Esophagus muscularis mucosa (tissue), 4 donors: ENCODE data around the gene MID2. TPM values are rescaled to one million over a fixed set of nuclear protein-coding genes. Genes with fewer than 3 reads are reported as not detected.
A peak's percentile ranks its signal among the peaks of the same experiment; 100 is the strongest.

Source experiments
- DNase-seq: peaks from one replicate; pipeline ENCODE4 v3.0.0-alpha.2; 2017; ENCODE audit errors: extremely low spot score
- H3K27ac ChIP-seq, 4 donors: fragments of 200-600 bp; sonication (generic); replicated peaks in 1 of 4; 1 replicate in 3 of 4; 2 replicates in 1 of 4; pipeline ENCODE4 v1.5.1; 2016 to 2019; ENCODE audit warnings: mild to moderate bottlenecking in 1 of 4
- H3K27me3 ChIP-seq, 4 donors: fragments of 200-600 bp; sonication (generic); one replicate each; pipeline versions ENCODE4 v1.5.1 to v1.6.0; 2016 to 2019
- H3K36me3 ChIP-seq, 4 donors: fragments of 200-600 bp; sonication (generic); one replicate each; pipeline ENCODE4 v1.5.1; 2016 to 2019
- H3K4me1 ChIP-seq, 4 donors: fragments of 200-600 bp; sonication (generic); one replicate each; pipeline ENCODE4 v1.5.1; 2016 to 2019
- H3K4me3 ChIP-seq, 4 donors: fragments of 200-600 bp; sonication (generic); 1 replicate in 2 of 4; 2 replicates in 2 of 4; pipeline ENCODE4 v1.5.1; 2016 to 2019; ENCODE audit warnings: mild to moderate bottlenecking in 4 of 4, moderate library complexity in 1 of 4
- H3K9me3 ChIP-seq, 4 donors: fragments of 200-600 bp; sonication (generic); 1 replicate in 3 of 4; 2 replicates in 1 of 4; pipeline ENCODE4 v1.5.1; 2016 to 2019
- CTCF ChIP-seq, 3 experiments: fragments of 200-600 bp in 2 of 3; fragments of 450-650 bp in 1 of 3; sonication (generic) in 2 of 3; IDR thresholded peaks; one replicate each; pipeline ENCODE4 v1.5.1; 2017 to 2019; ENCODE audit warnings: antibody characterized with exemption in 3 of 3, mild to moderate bottlenecking in 2 of 3, moderate library complexity in 1 of 3
- EP300 ChIP-seq: sonication (generic); formaldehyde crosslinking; IDR thresholded peaks from one replicate; pipeline ENCODE4 v1.6.1; 2017; ENCODE audit warnings: antibody characterized with exemption
- POLR2A ChIP-seq: fragments of 450-650 bp; IDR thresholded peaks from one replicate; pipeline ENCODE4 v1.6.1; 2017; ENCODE audit warnings: antibody characterized with exemption, moderate library complexity, mild to moderate bottlenecking, low read depth
- POLR2AphosphoS5 ChIP-seq, 2 donors: sonication (generic); formaldehyde crosslinking; IDR thresholded peaks; one replicate each; pipeline ENCODE4 v1.6.1; 2017; ENCODE audit warnings: antibody characterized with exemption in 2 of 2
- WGBS: methylation state at CpG from one replicate; pipeline ENCODE4 v1.1.5; 2018; 5-methylcytosine and 5-hydroxymethylcytosine counted together
- intact Hi-C: fragments of 100-400 bp; cut with DNase I; formaldehyde crosslinking; loops from one replicate; pipeline ENCODE4 v1.15.1; 2023
- total RNA-seq, 4 donors: library from RNA; depleted of rRNA; stranded (reverse); fragments of >200 nt; gene quantifications; one replicate each; pipeline versions ENCODE4 v1.1.0 to v1.2.1, GENCODE V29; 2016

MID2 gene
- total RNA-seq, 4 donors from 2014 or later = 37.1 to 65.9 (median 52.4) TPM

DNA sequence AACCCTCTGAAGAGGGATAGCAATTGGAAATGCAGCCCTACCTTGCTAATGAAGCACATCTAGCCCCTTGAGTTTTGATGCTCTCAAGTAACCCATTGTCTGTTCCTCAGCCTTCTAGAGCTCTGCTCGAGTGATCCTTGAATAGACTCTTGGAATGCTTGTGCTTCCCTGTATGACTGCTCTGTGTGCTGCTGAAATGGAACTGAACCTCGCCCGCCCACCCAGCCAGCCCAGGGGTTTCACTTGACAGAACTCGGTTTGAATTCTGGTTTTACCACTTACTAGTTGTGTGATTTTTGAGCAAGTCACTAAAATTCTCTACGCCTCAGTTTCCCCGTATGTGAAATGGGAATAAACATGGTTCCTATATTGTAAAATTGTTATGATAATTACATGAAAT, 77.1 kb downstream of the MID2 start:
- WGBS = 75% methylated on average over 6 of the region's 6 CpGs
- Histone ChIP-seq H3K36me3 (peaks cover 0 to 25% (median 1%) of the 10 kb centered on the region in 4 donors), H3K27me3 (no peaks in the 10 kb centered on the region), H3K27ac (no peak overlapping the region), H3K4me3 (no peak overlapping the region), H3K4me1 (peaks cover 0 to 12% (median 0%) of the 10 kb centered on the region in 4 donors), H3K9me3 (no peaks in the 10 kb centered on the region)
- intact Hi-C loops = no loop called here
- TF ChIP-seq POLR2AphosphoS5 (IDR thresholded peaks at IDR 0.05) (no peak), EP300 (no peak), POLR2A (no peak), CTCF (IDR thresholded peaks at IDR 0.05) (no peak)
- DNase-seq = no peak

DNA sequence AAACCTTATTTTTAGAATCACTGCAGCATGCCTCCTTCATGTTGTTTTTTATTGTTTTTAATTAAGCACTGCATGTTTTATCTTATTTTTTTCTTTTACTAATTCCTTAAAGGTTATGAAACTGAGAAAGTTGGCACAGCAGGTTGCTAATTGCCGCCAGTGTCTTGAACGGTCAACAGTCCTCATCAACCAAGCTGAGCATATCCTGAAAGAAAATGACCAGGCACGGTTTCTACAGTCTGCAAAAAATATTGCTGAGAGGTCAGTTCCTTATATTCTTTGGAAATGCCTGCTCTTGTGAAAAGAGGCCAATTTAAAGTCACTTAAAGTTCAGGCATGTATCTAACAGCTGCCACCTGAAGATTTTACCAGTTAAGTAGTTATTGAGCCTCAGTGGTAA, 79.7 kb downstream of the MID2 start:
- H3K27me3 ChIP-seq = no peaks in the 10 kb centered on the region
- no peak overlapping the region for H3K27ac ChIP-seq
- H3K4me3 ChIP-seq = no peak overlapping the region
- H3K4me1 ChIP-seq = peaks cover 0 to 12% (median 0%) of the 10 kb centered on the region in 4 donors
- no peaks in the 10 kb centered on the region for H3K9me3 ChIP-seq
- H3K36me3 ChIP-seq = peaks cover 0 to 29% (median 1%) of the 10 kb centered on the region in 4 donors
- WGBS = 70% methylated on average over 3 of the region's 3 CpGs
- intact Hi-C loops = no loop called here
- no peak for DNase-seq
- no peak for TF ChIP-seq EP300
- TF ChIP-seq CTCF (IDR thresholded peaks at IDR 0.05) = no peak
- TF ChIP-seq POLR2AphosphoS5 (IDR thresholded peaks at IDR 0.05) = no peak
- TF ChIP-seq POLR2A = no peak

- intact Hi-C loops = no loop called here
- H3K27me3 ChIP-seq = peaks cover 0 to 8% (median 0%) of the 10 kb centered on the region in 4 donors
- 77% methylated on average over 7 of the region's 7 CpGs for WGBS
- TF ChIP-seq POLR2AphosphoS5 (IDR thresholded peaks at IDR 0.05) = no peak
- TF ChIP-seq CTCF (IDR thresholded peaks at IDR 0.05) = no peak
- DNase-seq = no peak
- H3K27ac ChIP-seq = no peak overlapping the region
- no peaks in the 10 kb centered on the region for H3K4me1 ChIP-seq
- H3K36me3 ChIP-seq = peaks cover 0 to 46% (median 8%) of the 10 kb centered on the region in 4 donors
- no peak overlapping the region for H3K4me3 ChIP-seq
- H3K9me3 ChIP-seq = no peaks in the 10 kb centered on the region
Observed at GRCh38 chrX:107924136-107924746, 98.6 kb downstream of the MID2 start.

GRCh38 chrX:107934262-107934661, 108.6 kb downstream of the MID2 start:
- Histone ChIP-seq H3K4me3 (no peak overlapping the region), H3K27ac (no peak overlapping the region), H3K9me3 (no peaks in the 10 kb centered on the region), H3K27me3 (peaks cover 0 to 8% (median 0%) of the 10 kb centered on the region in 4 donors), H3K36me3 (no peaks in the 10 kb centered on the region), H3K4me1 (peaks cover 0 to 12% (median 11%) of the 10 kb centered on the region in 4 donors)
- TF ChIP-seq POLR2A = no peak
- no peak for TF ChIP-seq CTCF (IDR thresholded peaks at IDR 0.05)
- no peak for TF ChIP-seq POLR2AphosphoS5 (IDR thresholded peaks at IDR 0.05)
- no peak for TF ChIP-seq EP300
- intact Hi-C loops = no loop called here
- no peak for DNase-seq
- WGBS = 88% methylated on average over 1 of the region's 1 CpG

DNA sequence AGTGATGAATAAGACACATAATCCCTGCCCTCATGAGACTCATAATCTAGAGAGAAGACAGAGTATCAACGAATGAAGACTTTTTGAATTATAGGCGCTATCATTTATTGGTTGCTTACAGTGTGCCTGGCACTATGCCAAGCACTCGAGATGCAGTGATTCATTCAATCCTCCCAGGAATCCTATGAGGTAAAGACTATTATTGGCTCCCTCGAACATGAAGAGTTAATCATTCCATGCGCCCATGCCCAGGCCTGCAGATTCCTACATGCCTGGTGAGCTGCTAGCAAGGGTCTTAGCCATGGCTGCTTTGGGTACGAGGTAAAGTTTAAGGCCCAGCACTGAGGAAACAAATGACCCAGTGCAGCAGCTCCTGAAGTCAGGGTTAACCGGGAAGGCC, 109.5 kb downstream of the MID2 start:
- WGBS = 59% methylated on average over 7 of the region's 7 CpGs
- peak overlapping the region in 1 of 4 donors; percentile 34 for H3K4me3 ChIP-seq

More for the DNA sequence above, 109.5 kb downstream of the MID2 start:
- TF ChIP-seq EP300 = no peak
- TF ChIP-seq POLR2A = no peak
- TF ChIP-seq CTCF (IDR thresholded peaks at IDR 0.05) = no peak
- no peak for TF ChIP-seq POLR2AphosphoS5 (IDR thresholded peaks at IDR 0.05)
- intact Hi-C loops = no loop called here
- Histone ChIP-seq H3K9me3 (no peaks in the 10 kb centered on the region), H3K4me1 (peaks cover 0 to 12% (median 11%) of the 10 kb centered on the region in 4 donors), H3K36me3 (no peaks in the 10 kb centered on the region), H3K27ac (no peak overlapping the region), H3K27me3 (peaks cover 0 to 8% (median 0%) of the 10 kb centered on the region in 4 donors)
- DNase-seq = no peak
